ENCODE results near the gene ST3GAL2.
A peak's percentile ranks its signal among the peaks of the same experiment; 100 is the strongest.
"Not testable (repeated sequence)": the region's sequence is repeated elsewhere in the genome, so short reads cannot be mapped to it uniquely, and the experiment has no call there.

The ST3GAL2 gene

GRCh38 chr16:70332728-70333127 is 106.2 kb downstream of the ST3GAL2 start:
- not testable (repeated sequence) for DNase-seq (ENCODE audit: low read depth)

- DNase-seq (ENCODE audit: low read depth), result peak; percentile 22
These were observed 107.1 kb downstream of the ST3GAL2 start for GRCh38 chr16:70331588-70332358.

DNA sequence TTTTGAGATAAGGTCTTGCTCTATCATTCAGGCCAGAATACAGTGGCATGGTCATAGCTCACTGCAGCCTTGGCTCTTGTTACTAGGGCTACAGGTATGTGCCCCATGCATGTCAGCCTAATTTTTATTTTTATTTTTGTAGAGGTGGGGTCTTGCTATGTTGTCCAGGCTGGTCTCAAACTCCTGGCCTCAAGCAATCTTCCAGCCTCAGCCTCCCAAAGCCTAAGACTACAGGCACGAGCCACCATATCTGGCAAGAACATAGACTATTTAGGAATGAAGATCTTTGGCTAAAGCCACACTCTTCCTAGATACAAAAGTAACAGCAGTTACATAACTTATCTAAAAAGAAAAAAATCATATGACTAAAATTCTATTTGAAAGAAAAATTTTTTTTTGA is 107.8 kb downstream of the ST3GAL2 start:
- DNase-seq (ENCODE audit: low read depth), result no peak
